IMR-90 (cell line): Measurements from ENCODE around the gene TIMM44. TPM values are rescaled to one million over a fixed set of nuclear protein-coding genes. Genes with fewer than 3 reads are reported as not detected.

ENCODE experiments used
- ATAC-seq: fragments of 200-7000 bp; cut with Tn5 transposase; 2 replicates; pipeline ENCODE4 v1.9.1; 2020; ENCODE audit warnings: low read depth, mild to moderate bottlenecking, moderate library complexity
- BruUV-seq: library from RNA; stranded (reverse); fragments of 400-500 nt; replicated peaks from 2 replicates; lab custom pipeline; 2021; lab: Mats Ljungman, UMichigan
- CTCF ChIA-PET: fragments of 300-600 bp; formaldehyde crosslinking; extraction: SDS; loops from one replicate; lab custom pipeline; 2021; ENCODE audit warnings: antibody characterized with exemption; lab: Yijun Ruan, JAX
- POLR2A ChIA-PET: fragments of 300-600 bp; sonication (Branson Sonifier 250); formaldehyde crosslinking; loops from one replicate; lab custom pipeline; 2022; ENCODE audit warnings: antibody characterized with exemption; ENCODE audit not compliant: unreplicated experiment; lab: Charles Lee
- DNase-seq: peaks from one replicate; pipeline ENCODE4 v3.0.0; 2013
- H2AFZ ChIP-seq: replicated peaks from 2 replicates; pipeline ENCODE3; 2013; ENCODE audit warnings: low read length, mild to moderate bottlenecking; ENCODE audit not compliant: poor library complexity
- H2AK5ac ChIP-seq: 2 replicates; pipeline ENCODE4 v1.6.1; 2013; ENCODE audit warnings: low read depth, low read length, inconsistent platforms
- H2AK9ac ChIP-seq: replicated peaks from 2 replicates; pipeline ENCODE3; 2013; ENCODE audit warnings: mild to moderate bottlenecking, low read depth, low read length, moderate library complexity; ENCODE audit not compliant: poor library complexity
- H2BK120ac ChIP-seq: 2 replicates; pipeline ENCODE4 v1.6.1; 2013; ENCODE audit warnings: low read depth, low read length, inconsistent platforms
- H2BK15ac ChIP-seq: 3 replicates; pipeline ENCODE4 v1.6.1; 2013; ENCODE audit warnings: low read depth, low read length, inconsistent platforms
- H2BK20ac ChIP-seq: 2 replicates; pipeline ENCODE4 v1.6.1; 2013; ENCODE audit warnings: low read depth, mild to moderate bottlenecking, inconsistent platforms, low read length, moderate library complexity
- H2BK5ac ChIP-seq: 2 replicates; pipeline ENCODE4 v1.6.1; 2013; ENCODE audit warnings: mild to moderate bottlenecking, low read depth, low read length, inconsistent platforms; ENCODE audit not compliant: poor library complexity, severe bottlenecking
- H3K14ac ChIP-seq: replicated peaks from 2 replicates; pipeline ENCODE4 v1.6.1; 2013; ENCODE audit warnings: low read depth, low read length, inconsistent platforms
- H3K18ac ChIP-seq: 2 replicates; pipeline ENCODE4 v1.6.1; 2013; ENCODE audit warnings: low read depth, low read length, control low read depth
- H3K23ac ChIP-seq: 2 replicates; pipeline ENCODE4 v1.6.1; 2013; ENCODE audit warnings: low read depth, low read length, inconsistent platforms
- H3K27ac ChIP-seq: 2 replicates; pipeline ENCODE4 v1.5.1; 2013; ENCODE audit warnings: mild to moderate bottlenecking, control low read depth, low read length; ENCODE audit not compliant: insufficient read depth
- H3K27me3 ChIP-seq: 2 replicates; pipeline ENCODE4 v1.6.1; 2013; ENCODE audit warnings: low read length; ENCODE audit not compliant: control insufficient read depth, insufficient read depth
- H3K36me3 ChIP-seq: 2 replicates; pipeline ENCODE4 v1.6.1; 2013; ENCODE audit warnings: low read length, mixed read lengths; ENCODE audit not compliant: control insufficient read depth, insufficient read depth
- H3K4ac ChIP-seq: 2 replicates; pipeline ENCODE4 v1.6.1; 2013; ENCODE audit warnings: low read depth, low read length, inconsistent platforms
- H3K4me1 ChIP-seq: 2 replicates; pipeline ENCODE4 v1.6.1; 2013; ENCODE audit warnings: low read length, mixed read lengths; ENCODE audit not compliant: control insufficient read depth, insufficient read depth
- H3K4me2 ChIP-seq: 2 replicates; pipeline ENCODE4 v1.6.1; 2013; ENCODE audit warnings: low read depth, mild to moderate bottlenecking, control low read depth, low read length, moderate library complexity
- H3K4me3 ChIP-seq: 2 replicates; pipeline ENCODE4 v1.5.1; 2013; ENCODE audit warnings: low read depth, mild to moderate bottlenecking, control low read depth, low read length, moderate library complexity; ENCODE audit not compliant: insufficient read depth
- H3K56ac ChIP-seq: 2 replicates; pipeline ENCODE4 v1.6.1; 2013; ENCODE audit warnings: low read length, inconsistent platforms; ENCODE audit not compliant: insufficient read depth; ENCODE audit errors: extremely low read depth
- H3K79me1 ChIP-seq, 2 experiments: 2 replicates each; pipeline ENCODE4 v1.6.1; 2013; ENCODE audit warnings: low read length in 2 of 2, inconsistent platforms in 1 of 2, low read depth in 1 of 2
- H3K9ac ChIP-seq: 2 replicates; pipeline ENCODE4 v1.6.1; 2013; ENCODE audit warnings: low read depth, low read length, control low read depth
- H3K9me1 ChIP-seq: 2 replicates; pipeline ENCODE4 v1.6.1; 2013; ENCODE audit warnings: low read length, inconsistent platforms; ENCODE audit not compliant: insufficient read depth
- H3K9me3 ChIP-seq: 2 replicates; pipeline ENCODE4 v1.6.1; 2013; ENCODE audit warnings: low read length; ENCODE audit not compliant: control insufficient read depth, insufficient read depth
- H4K20me1 ChIP-seq: 2 replicates; pipeline ENCODE4 v1.6.1; 2013; ENCODE audit warnings: low read length, inconsistent platforms; ENCODE audit not compliant: insufficient read depth
- H4K5ac ChIP-seq: 2 replicates; pipeline ENCODE4 v1.6.1; 2013; ENCODE audit warnings: mild to moderate bottlenecking, low read depth, low read length, control low read depth
- H4K8ac ChIP-seq, 2 experiments: 2 replicates each; pipeline ENCODE4 v1.6.1; 2013; ENCODE audit warnings: low read depth in 2 of 2, low read length in 2 of 2, control low read depth in 1 of 2, inconsistent platforms in 1 of 2
- H4K91ac ChIP-seq: 2 replicates; pipeline ENCODE4 v1.6.1; 2013; ENCODE audit warnings: low read depth, low read length, inconsistent platforms; ENCODE audit not compliant: insufficient read depth
- ELK1 ChIP-seq: fragments of 150-350 bp; IDR thresholded peaks from 2 replicates; pipeline ENCODE4 v1.6.1; 2016; ENCODE audit warnings: low read depth, mild to moderate bottlenecking, low read length, moderate library complexity, borderline replicate concordance
- FOS ChIP-seq: fragments of 150-350 bp; IDR thresholded peaks from 2 replicates; pipeline ENCODE4 v1.6.1; 2016; ENCODE audit warnings: low read depth, low read length
- POLR2A ChIP-seq: IDR thresholded peaks from 2 replicates; pipeline ENCODE4 v1.6.1; 2012; ENCODE audit warnings: mild to moderate bottlenecking, low read depth, low read length
- USF2 ChIP-seq: fragments of 150-350 bp; IDR thresholded peaks from 2 replicates; pipeline ENCODE4 v1.6.1; 2017; ENCODE audit warnings: mild to moderate bottlenecking, antibody characterized with exemption, low read length, low read depth
- WGBS, 2 experiments: methylation state at CpG; one replicate each; pipeline versions ENCODE4 v1.1.5 to v1.1.7; 2013; ENCODE audit warnings: missing lambda C conversion rate in 2 of 2; ENCODE audit not compliant: insufficient read length in 1 of 2; ENCODE audit errors: extremely low coverage in 2 of 2; 5-methylcytosine and 5-hydroxymethylcytosine counted together
- dilution Hi-C: fragments of 300-500 bp; cut with HindIII; formaldehyde crosslinking; loops from one replicate; pipeline ENCODE4 v1.14.3; 2018; ENCODE audit warnings: low sequenced_read_pairs; ENCODE audit not compliant: unreplicated experiment
- in situ Hi-C: fragments of 300-500 bp; cut with MboI; formaldehyde crosslinking; loops from 3 replicates; pipeline ENCODE4 v1.14.3; 2019; ENCODE audit warnings: low sequenced_read_pairs, inconsistent platforms, mixed read lengths
- intact Hi-C: fragments of 100-400 bp; cut with micrococcal nuclease; formaldehyde crosslinking; loops from 2 replicates; pipeline ENCODE4 v1.10.0; 2022
- polyA plus RNA-seq, 3 experiments: library from polyadenylated mRNA; depleted of rRNA; stranded (reverse); fragments of >200 nt; gene quantifications; 2 replicates each; pipeline ENCODE4 v1.2.3, GENCODE V29; 2012; ENCODE audit warnings: low replicate concordance in 1 of 3
- total RNA-seq: library from RNA; depleted of rRNA; stranded (reverse); fragments of >200 nt; gene quantifications from 2 replicates; pipeline ENCODE4 v1.2.3, GENCODE V29; 2012

Gene TIMM44
- total and polyA plus RNA-seq, 2 of the 4 experiments (the other 2 are of a cell fraction), result 37.6 to 52.3 TPM

- peaks cover 9 to 21% of the 10 kb centered on the region in 2 experiments; a peak in 3 of 4 replicates for H3K79me1 ChIP-seq
- no peak overlapping the region for H3K4me3 ChIP-seq
- no peak overlapping the region for H2BK5ac ChIP-seq
- dilution Hi-C loops (no loop called here), in situ Hi-C loops (no loop called here), intact Hi-C loops (no loop called here)
- H3K9ac ChIP-seq, result no peak overlapping the region
- no peak overlapping the region for H2AFZ ChIP-seq
- ATAC-seq (no peak), DNase-seq (no peak)
- no TSS peak for BruUV-seq
- no peak overlapping the region for H3K14ac ChIP-seq
- 95% methylated on average over 21 of the region's 34 CpGs; no CpG with 5 or more reads in 1 of the 2 experiments for WGBS, 2 experiments
- no peaks in the 10 kb centered on the region for H3K9me3 ChIP-seq
- H3K4ac ChIP-seq, result no peak overlapping the region
- ChIA-PET CTCF (no interaction called here), POLR2A (interaction anchor here (0.5 to 0.7 kb wide), 2 partner anchors 14 to 21 kb away, joined by 3 to 9 read pairs; no protein-coding TSS in a partner anchor)
- H4K20me1 ChIP-seq, result peaks cover 8% of the 10 kb centered on the region
- H3K4me1 ChIP-seq, result peaks cover 7% of the 10 kb centered on the region
- H2BK120ac ChIP-seq, result no peak overlapping the region
- peaks cover 10% of the 10 kb centered on the region for H3K9me1 ChIP-seq
- H3K18ac ChIP-seq, result no peak overlapping the region
- H3K4me2 ChIP-seq, result no peak overlapping the region
- no peaks in the 10 kb centered on the region for H3K27me3 ChIP-seq
- no peak overlapping the region for H2BK20ac ChIP-seq
- H2BK15ac ChIP-seq, result no peak overlapping the region
- H4K8ac ChIP-seq, result no peak overlapping the region
- no peak overlapping the region for H2AK5ac ChIP-seq
- no peak overlapping the region for H3K23ac ChIP-seq
- H4K5ac ChIP-seq, result no peak overlapping the region
- no peak overlapping the region for H3K56ac ChIP-seq
- peaks cover 16% of the 10 kb centered on the region for H3K36me3 ChIP-seq
- TF ChIP-seq USF2, result no peak
- TF ChIP-seq FOS, result no peak
- TF ChIP-seq ELK1, result no peak
- no peak for TF ChIP-seq POLR2A
- H3K27ac ChIP-seq, result no peak overlapping the region
- no peak overlapping the region for H2AK9ac ChIP-seq
- no peak overlapping the region for H4K91ac ChIP-seq
Measured at GRCh38 chr19:7899751-7900378, 43.6 kb downstream of the TIMM44 start.
